Measurements from ENCODE around the gene CLEC11A.

Gene CLEC11A, protein sequence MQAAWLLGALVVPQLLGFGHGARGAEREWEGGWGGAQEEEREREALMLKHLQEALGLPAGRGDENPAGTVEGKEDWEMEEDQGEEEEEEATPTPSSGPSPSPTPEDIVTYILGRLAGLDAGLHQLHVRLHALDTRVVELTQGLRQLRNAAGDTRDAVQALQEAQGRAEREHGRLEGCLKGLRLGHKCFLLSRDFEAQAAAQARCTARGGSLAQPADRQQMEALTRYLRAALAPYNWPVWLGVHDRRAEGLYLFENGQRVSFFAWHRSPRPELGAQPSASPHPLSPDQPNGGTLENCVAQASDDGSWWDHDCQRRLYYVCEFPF

GRCh38 chr19:50723069-50723468 is at the start of gene CLEC11A:
CLEC11A (plus strand) TSS chr19:50723364; CDS start chr19:50723526, 162 bp downstream.
- no peak for DNase-seq (ENCODE audit: low read depth in 2 of 3, low spot score in 1 of 3)

DNA sequence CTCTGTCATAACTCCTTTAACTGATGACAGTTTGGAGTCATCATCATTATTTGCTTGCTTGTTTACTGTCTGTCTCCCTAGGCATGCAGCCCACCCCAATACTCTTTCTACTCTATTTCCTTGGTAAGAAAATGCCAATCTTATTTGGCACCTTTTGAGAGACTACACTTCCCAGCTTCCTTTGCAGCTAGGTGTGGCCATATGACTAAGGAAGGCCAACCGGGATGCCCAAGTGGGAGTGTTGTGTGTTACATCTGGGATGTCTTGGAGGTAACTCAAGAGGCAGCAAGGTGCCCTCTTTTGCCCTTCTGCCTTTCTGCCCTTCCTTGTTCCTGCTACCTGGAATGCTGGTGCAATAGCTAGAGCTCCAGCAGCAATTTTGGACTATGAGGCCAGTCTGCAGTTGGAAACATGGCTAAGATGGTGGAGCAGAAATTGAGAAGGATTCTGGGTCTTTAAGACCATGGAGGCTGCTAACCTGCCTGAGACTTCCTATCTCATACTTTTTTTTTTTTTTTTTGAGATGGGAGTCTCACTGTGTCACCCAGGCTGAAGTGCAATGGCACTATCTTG is 46.5 kb upstream of the CLEC11A start:
- DNase-seq (ENCODE audit: low read depth in 2 of 3, low spot score in 1 of 3), result no peak

- no peak for DNase-seq (ENCODE audit: low read depth in 2 of 3, low spot score in 1 of 3)
These were observed 45.5 kb upstream of the CLEC11A start for GRCh38 chr19:50677636-50678035.

- DNase-seq (ENCODE audit: low read depth in 2 of 3, low spot score in 1 of 3), result no peak
These were observed 44.8 kb upstream of the CLEC11A start for GRCh38 chr19:50678323-50678722.

DNA sequence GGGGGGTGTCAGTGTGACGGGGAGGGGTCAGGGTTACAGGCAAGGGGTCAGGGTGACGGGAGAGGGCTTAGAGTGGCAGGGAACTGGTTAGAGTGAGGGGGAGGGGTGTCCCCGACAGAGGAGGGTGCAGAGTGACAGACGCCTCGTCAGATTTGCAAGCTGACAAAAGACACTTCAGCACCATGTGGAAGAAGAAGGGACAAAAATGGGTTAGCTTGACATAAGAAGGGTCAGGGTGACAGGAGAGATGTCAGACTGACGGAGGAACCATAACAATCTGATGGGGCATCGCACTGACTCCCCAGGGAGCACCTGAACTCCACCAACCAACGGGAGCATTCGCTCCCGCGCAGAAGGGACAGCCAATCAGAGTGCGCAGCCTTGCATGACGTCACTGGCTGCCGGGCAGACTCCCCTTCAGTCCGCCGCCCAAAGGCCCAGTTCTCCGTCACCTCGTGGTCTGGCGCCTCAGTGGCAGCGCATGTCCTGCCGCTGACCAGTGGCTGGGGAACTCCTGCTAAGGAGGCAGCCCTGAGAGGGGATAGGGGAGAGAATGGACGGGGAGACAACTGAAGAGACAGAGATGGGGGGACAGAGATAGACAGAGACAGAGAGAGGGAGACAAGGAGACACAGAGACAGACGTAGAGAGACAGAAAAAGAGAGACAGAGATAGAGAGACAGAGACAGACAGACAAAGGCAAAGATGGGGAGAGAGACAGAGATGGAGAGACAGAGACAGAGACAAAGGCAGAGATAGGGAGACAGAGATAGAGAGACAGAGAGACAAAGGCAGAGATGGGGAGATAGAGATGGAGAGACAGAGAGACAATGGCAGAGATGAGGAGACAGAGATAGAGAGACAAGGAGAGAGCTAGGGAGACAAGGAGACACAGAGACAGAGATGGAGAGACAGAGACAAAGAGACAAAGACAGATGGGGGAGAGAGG is 43.7 kb upstream of the CLEC11A start:
- peak; percentile 63 to 83 (median 74) for DNase-seq (ENCODE audit: low read depth in 2 of 3, low spot score in 1 of 3)

- DNase-seq (ENCODE audit: low read depth in 2 of 3, low spot score in 1 of 3), result no peak
These were observed 36.7 kb upstream of the CLEC11A start for GRCh38 chr19:50686310-50687032.

GRCh38 chr19:50688766-50689165 is 34.4 kb upstream of the CLEC11A start:
- DNase-seq (ENCODE audit: low read depth in 2 of 3, low spot score in 1 of 3), result no peak

- DNase-seq (ENCODE audit: low read depth in 2 of 3, low spot score in 1 of 3), result no peak
These were observed 32.7 kb upstream of the CLEC11A start for GRCh38 chr19:50690439-50690838.

DNA sequence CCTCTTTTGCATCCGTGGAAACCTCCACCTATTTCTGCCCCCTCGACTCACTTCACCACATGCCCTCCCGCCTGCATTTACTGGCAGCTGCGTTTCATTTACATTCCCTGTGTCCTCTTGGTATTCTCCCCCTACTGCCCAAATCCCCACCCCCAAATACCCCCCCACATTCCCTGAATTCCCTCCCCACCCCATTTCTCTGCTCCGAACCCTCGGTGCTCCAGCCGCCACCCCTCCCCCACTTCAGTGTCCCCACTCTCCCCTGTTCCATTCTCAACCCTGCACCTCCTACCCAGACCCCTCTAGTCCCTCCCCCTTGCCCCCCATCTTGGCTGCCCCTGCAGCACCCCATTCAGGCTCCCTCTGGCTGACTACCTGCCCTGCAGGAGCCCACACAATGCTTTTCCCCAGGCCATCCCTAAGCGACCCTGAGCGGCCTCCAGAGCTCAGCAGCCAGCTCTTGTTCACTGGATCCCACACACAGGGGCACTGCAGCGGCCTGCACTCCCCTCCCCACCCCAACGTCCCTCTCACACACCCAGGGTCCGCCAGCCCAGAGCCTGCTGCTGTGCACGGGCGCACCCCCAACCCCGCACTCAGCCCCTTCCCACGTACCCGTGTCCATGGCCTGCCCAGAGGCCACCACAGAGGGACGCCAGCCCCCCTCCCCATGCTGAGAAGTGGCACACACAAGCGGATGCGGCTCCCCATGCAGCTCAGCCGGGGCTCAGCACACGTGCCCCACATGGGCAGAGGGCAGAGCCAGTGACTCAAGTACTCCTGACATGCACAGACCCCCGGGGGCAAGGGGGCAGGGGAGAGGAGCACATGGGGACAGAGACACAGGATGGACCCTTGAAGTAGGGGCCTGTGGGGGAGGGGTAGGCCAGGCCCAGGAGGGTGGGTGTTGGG is 29.8 kb upstream of the CLEC11A start:
- DNase-seq (ENCODE audit: low read depth in 2 of 3, low spot score in 1 of 3), result no peak

- no peak for DNase-seq (ENCODE audit: low read depth in 2 of 3, low spot score in 1 of 3)
These were observed 28.4 kb upstream of the CLEC11A start for GRCh38 chr19:50694815-50695145.

- peak in 1 of 3 donors; percentile 6 for DNase-seq (ENCODE audit: low read depth in 2 of 3, low spot score in 1 of 3)
These were observed 27.7 kb upstream of the CLEC11A start for GRCh38 chr19:50695251-50696093.

DNA sequence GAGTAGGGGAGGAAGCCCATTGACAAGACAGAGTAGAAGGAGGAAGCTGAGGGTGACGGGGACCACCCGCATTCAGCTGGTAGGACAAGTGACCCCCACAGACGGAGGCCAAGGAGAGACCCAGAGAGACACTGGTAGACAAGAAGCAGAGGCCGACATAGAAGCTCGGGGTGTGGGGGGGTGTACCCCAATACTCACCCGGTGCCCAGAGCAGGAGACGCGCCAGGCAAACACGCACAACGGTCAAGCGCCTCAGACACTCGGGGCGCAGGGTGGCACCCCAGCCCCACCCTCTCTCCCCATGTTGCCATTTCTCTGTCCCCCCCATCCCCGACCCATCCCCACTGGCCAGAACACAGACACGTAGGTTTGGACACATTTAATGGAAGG is 27.1 kb upstream of the CLEC11A start:
- DNase-seq (ENCODE audit: low read depth in 2 of 3, low spot score in 1 of 3), result no peak

DNA sequence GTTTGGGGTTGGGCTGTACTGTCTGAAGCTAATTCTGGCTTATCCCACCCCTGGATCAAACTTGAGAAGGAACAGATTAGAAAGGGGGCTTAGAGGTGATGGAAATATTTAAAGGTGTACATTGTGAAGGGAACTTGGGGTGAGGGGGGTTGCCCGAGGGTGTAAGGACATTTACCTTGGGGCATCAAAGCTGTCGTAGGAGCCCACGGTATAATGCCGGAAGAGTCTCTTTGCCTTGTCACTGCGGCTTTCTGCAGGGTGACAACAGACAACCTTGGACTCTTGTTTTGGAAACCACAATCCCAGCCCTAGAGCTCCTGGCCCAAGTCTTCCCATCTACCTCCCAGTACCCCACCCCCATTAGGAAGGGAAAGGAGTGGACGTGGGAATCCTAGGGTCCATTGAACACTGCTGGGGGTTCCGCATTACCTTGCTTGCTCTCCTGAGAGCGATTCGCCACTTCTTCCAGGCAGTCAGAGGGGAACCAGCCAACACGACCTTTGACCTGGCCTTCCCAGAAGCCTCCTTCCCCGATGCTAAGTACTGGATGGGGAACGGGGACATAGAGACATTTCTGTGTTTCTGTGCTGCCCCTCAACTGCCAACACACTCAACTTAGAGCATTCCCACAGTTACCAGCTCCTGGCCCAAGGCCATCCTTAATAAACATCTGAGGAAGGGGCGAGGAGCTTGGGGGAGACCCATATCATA is 25.6 kb upstream of the CLEC11A start:
- DNase-seq (ENCODE audit: low read depth in 2 of 3, low spot score in 1 of 3), result no peak

DNA sequence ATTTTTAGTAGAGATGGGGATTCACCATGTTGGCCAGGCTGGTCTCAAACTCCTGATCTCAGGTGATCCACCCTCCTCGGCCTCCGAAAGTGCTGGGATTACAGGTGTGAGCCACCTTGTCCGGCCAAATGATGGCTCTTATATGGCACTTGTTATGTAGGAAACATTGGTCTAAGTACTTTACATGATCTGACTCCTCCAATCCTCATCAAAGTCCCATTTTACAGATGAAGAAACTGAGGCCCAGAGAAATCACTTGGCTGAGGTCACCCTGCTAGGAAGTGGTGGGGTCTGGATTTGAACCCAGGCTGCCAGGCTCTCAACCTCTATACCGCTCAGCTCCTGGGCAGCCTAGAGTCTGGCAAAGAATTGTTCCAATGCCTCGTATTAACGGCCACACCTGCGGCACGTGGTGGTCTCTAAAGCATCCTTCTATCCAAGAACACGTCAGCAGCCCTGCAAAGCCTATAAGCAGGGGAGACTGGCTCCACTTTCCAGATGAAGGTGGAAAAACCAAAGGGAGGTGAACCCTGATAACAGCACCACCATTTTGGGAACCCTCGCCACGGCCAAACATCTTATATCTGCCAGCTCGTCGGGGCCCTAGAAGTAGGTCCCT is 21.7 kb upstream of the CLEC11A start:
- no peak for DNase-seq (ENCODE audit: low read depth in 2 of 3, low spot score in 1 of 3)

GRCh38 chr19:50702158-50702870 is 20.9 kb upstream of the CLEC11A start:
- DNase-seq (ENCODE audit: low read depth in 2 of 3, low spot score in 1 of 3), result no peak

DNA sequence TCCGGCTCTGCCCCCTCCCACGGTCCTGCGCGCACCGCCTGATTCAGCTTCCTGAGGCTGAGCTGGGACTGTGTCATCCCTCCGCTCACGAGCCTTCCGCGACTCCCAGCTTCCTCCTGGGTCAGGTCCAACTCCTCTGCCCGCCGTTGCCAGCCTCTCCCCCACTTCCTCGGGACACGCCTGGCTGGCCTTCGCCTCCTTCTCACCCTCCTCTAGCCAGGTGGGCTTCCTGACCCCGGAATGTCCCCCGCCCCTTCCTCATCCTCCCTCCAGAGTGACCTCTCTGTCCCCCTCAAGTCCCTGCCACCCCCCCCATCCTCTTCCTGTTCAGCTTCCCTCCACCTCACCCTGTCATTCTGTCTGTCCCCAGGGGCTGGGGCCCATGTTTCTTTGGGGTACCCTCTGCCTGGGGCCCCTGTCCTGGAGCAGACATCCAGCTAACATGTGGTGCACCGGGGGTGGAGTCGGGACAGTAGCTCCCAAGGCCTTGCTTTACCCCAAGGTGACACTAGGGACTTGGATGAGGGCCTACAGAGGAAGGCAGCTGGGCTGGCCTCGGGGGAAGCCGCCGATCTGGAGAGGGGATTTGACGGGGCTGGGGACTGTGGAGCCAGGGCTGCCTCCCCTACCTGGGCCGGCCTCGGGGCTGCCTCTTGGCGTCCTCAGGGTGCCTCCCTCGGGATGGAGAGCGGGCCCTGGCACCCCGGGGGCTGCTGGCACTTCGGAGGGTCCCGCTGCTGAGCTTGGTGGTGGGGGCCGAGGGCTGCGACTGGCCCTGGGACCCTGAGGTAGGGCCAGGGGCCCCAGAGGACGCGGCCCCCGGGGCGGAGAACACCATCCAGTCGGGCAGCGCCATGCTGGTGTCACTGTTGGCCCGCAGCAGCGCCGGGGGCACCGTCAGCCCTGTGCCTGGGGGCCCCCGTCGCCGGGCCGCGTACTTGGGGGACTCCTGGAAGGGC is 20.0 kb upstream of the CLEC11A start:
- DNase-seq (ENCODE audit: low read depth in 2 of 3, low spot score in 1 of 3), result no peak
